Spleen (tissue), 11 donors: ENCODE results near the gene BLVRB. TPM values are rescaled to one million over a fixed set of nuclear protein-coding genes. Genes with fewer than 3 reads are reported as not detected.

Experiments used
- DNase-seq: peaks from one replicate; pipeline ENCODE4 v3.0.0-alpha.2; 2020
- H3K27ac ChIP-seq, 8 donors: fragments of 200-600 bp; sonication (generic) in 7 of 8; 1 replicate in 4 of 8; 2 replicates in 4 of 8; pipeline versions ENCODE4 v1.5.0 to v1.8.0; 2016 to 2021; ENCODE audit warnings: inconsistent platforms in 4 of 8, mild to moderate bottlenecking in 4 of 8, moderate library complexity in 1 of 8
- H3K27me3 ChIP-seq, 7 donors: fragments of 200-600 bp; sonication (generic) in 6 of 7; replicated peaks in 1 of 7; 1 replicate in 4 of 7; 2 replicates in 3 of 7; pipeline versions ENCODE4 v1.5.0 to v1.8.0; 2016 to 2021; ENCODE audit warnings: inconsistent platforms in 3 of 7, mild to moderate bottlenecking in 1 of 7
- H3K36me3 ChIP-seq, 6 donors: fragments of 200-600 bp; sonication (generic) in 5 of 6; 1 replicate in 4 of 6; 2 replicates in 2 of 6; pipeline versions ENCODE4 v1.5.0 to v1.8.0; 2016 to 2021; ENCODE audit warnings: inconsistent platforms in 2 of 6
- H3K4me1 ChIP-seq, 6 donors: fragments of 200-600 bp; sonication (generic) in 5 of 6; 1 replicate in 3 of 6; 2 replicates in 3 of 6; pipeline versions ENCODE4 v1.5.0 to v1.8.0; 2016 to 2021; ENCODE audit warnings: inconsistent platforms in 3 of 6
- H3K4me3 ChIP-seq, 8 donors: fragments of 200-600 bp; sonication (generic) in 7 of 8; 1 replicate in 4 of 8; 2 replicates in 4 of 8; pipeline versions ENCODE4 v1.5.0 to v1.8.0; 2016 to 2021; ENCODE audit warnings: inconsistent platforms in 4 of 8, mild to moderate bottlenecking in 4 of 8, moderate library complexity in 2 of 8
- H3K9me3 ChIP-seq, 8 donors: fragments of 200-600 bp; sonication (generic) in 7 of 8; 1 replicate in 4 of 8; 2 replicates in 4 of 8; pipeline versions ENCODE4 v1.5.0 to v1.8.0; 2016 to 2021; ENCODE audit warnings: inconsistent platforms in 4 of 8
- POLR2A ChIP-seq, 3 donors: fragments of 450-650 bp; IDR thresholded peaks; one replicate each; pipeline ENCODE4 v1.5.1; 2017; ENCODE audit warnings: antibody characterized with exemption in 3 of 3, mild to moderate bottlenecking in 1 of 3
- POLR2AphosphoS5 ChIP-seq, 3 donors: sonication (generic); formaldehyde crosslinking; IDR thresholded peaks; one replicate each; pipeline ENCODE4 v1.5.1; 2017; ENCODE audit warnings: antibody characterized with exemption in 3 of 3
- WGBS, 5 donors: extraction: QIAGEN DNeasy Blood & Tissue Kit in 3 of 5; methylation state at CpG; one replicate each; pipeline versions ENCODE4 v1.1.5 to v1.1.7; 2013 to 2018; 5-methylcytosine and 5-hydroxymethylcytosine counted together
- intact Hi-C: fragments of 100-400 bp; cut with DNase I; formaldehyde crosslinking; loops from one replicate; pipeline ENCODE4 v1.15.0; 2023; ENCODE audit warnings: low total_unique reads
- polyA plus RNA-seq, 3 donors: library from polyadenylated mRNA; stranded (reverse); fragments of 200-250 nt; gene quantifications; one replicate each; pipeline ENCODE4 v1.2.1, GENCODE V29; 2013
- small RNA-seq, 4 donors: library from RNA; depleted of rRNA; stranded (forward); fragments of <200 nt; gene quantifications; one replicate each; pipeline ENCODE3, GENCODE V24; 2016
- total RNA-seq, 7 donors: library from RNA; depleted of rRNA in 3 of 7; stranded (reverse); fragments of >200 nt in 3 of 7; fragmentation: NEBNext Ultra II Directional in 4 of 7; extraction: Animal tissue kit (Norgen Biotek cat#: 25700) in 4 of 7; gene quantifications; one replicate each; pipeline versions ENCODE4 v1.1.0 to v1.2.1, GENCODE V29; 2016 to 2021
- TF ChIP-seq, protein P1 (sequence below), 11 experiments: fragments of 200-600 bp in 7 of 11; fragments of 450-650 bp in 4 of 11; sonication (generic) in 4 of 11; IDR thresholded peaks in 8 of 11; conservative IDR thresholded peaks in 3 of 11; 1 replicate in 7 of 11; 2 replicates in 4 of 11; pipeline versions ENCODE4 v1.4.0 to v1.8.0; 2016 to 2021; ENCODE audit warnings: antibody characterized with exemption in 11 of 11, inconsistent platforms in 4 of 11, mild to moderate bottlenecking in 1 of 11
- donor health status: healthy with polysubstance abuse.
- donor health status: DM: no; HTN: no; CAD: no; lungs with moderate emphysema.
- donor health status: DM: no; HTN: no; CAD: no.
- donor health status: Bipolar disorder and iron deficiency.
- donor health status: healthy.
- donor health status: DM: no; HTN: no; CAD: no.
- donor health status: DM: yes; HTN: yes; CAD: no.

Gene BLVRB
- total and polyA plus RNA-seq, 10 donors, result 90.6 to 243 (median 178) TPM

DNA sequence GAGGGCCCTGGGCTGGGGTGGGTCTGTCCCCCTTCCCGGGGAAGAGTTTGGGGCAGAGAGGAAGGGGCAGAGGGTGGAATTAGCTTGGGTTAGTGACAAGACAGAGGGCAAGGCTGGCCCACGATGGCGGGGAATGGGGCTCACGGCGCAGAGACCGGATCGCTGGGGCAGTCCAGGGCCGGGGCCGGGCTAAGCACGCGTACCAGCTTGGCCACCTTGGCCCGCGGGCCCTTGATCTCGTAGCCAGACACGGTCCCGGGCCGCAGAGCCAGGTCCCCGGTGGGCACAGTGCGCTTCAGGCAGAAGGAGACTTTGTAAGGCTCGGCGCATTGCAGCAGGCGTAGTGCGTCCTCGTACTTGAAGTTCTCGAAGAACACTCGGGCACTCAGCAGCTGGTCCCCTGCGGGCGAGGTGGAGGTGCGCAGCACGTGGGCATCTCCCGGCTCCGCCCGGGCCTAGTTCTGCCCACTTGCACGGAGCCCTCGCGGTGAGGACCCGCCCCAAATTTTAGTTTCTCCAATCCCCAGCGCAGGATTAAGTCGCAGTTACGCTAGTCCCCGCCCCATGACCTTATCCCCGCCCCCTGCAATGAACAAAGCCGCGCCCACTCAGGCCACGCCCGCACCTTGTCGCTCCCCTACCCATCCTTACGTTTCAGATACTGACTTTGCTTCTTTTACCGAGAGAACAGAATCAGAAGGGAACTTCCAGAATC lies 67.0 kb downstream of the BLVRB start:
- Histone ChIP-seq H3K4me3 (peak overlapping the region in 1 of 8 donors; percentile 42), H3K36me3 (peaks cover 0 to 4% (median 0%) of the 10 kb centered on the region in 6 donors), H3K27ac (no peak overlapping the region), H3K4me1 (peaks cover 0 to 23% (median 11%) of the 10 kb centered on the region in 6 donors), H3K27me3 (peaks cover 0 to 9% (median 0%) of the 10 kb centered on the region in 7 donors), H3K9me3 (no peaks in the 10 kb centered on the region)
- DNase-seq, result no peak
- intact Hi-C loops, result no loop called here
- TF ChIP-seq, protein P1, sequence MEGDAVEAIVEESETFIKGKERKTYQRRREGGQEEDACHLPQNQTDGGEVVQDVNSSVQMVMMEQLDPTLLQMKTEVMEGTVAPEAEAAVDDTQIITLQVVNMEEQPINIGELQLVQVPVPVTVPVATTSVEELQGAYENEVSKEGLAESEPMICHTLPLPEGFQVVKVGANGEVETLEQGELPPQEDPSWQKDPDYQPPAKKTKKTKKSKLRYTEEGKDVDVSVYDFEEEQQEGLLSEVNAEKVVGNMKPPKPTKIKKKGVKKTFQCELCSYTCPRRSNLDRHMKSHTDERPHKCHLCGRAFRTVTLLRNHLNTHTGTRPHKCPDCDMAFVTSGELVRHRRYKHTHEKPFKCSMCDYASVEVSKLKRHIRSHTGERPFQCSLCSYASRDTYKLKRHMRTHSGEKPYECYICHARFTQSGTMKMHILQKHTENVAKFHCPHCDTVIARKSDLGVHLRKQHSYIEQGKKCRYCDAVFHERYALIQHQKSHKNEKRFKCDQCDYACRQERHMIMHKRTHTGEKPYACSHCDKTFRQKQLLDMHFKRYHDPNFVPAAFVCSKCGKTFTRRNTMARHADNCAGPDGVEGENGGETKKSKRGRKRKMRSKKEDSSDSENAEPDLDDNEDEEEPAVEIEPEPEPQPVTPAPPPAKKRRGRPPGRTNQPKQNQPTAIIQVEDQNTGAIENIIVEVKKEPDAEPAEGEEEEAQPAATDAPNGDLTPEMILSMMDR (IDR thresholded peaks at IDR 0.05 in 8 of 11, conservative IDR thresholded peaks at IDR 0.05 in 3 of 11), result no peak
- TF ChIP-seq POLR2AphosphoS5 (IDR thresholded peaks at IDR 0.05) (no peak), POLR2A (IDR thresholded peaks at IDR 0.05) (no peak)
- 42 to 52% (median 42%) methylated on average over 44 to 49 of the region's 49 CpGs for WGBS, 5 donors

Small RNA genes within 50 kb of the gene (small RNA-seq; reads per million reads assigned to genes)
- 0 reads per million in 4 donors for gene RF00017

Other genes starting within 250 kb of the BLVRB start
- gene TTC9B, start 247.4 kb downstream of the BLVRB start, total RNA-seq, result not detected
- gene TTC9B, start 247.4 kb downstream of the BLVRB start, polyA plus RNA-seq, result not detected
- under 1 TPM in 2 of 7 donors, not detected in 5; 0.43 to 0.47 TPM for gene CCNP, start 239.1 kb downstream of the BLVRB start, total RNA-seq
- gene CCNP, start 239.1 kb downstream of the BLVRB start, polyA plus RNA-seq, result under 1 TPM; 0.18 to 0.43 (median 0.26) TPM
- gene AKT2, start 180.4 kb downstream of the BLVRB start, total RNA-seq, result 100 to 1,000 TPM in 4 of 7 donors, 10 to 100 TPM in 3; 95.1 to 134 (median 112) TPM
- gene AKT2, start 180.4 kb downstream of the BLVRB start, polyA plus RNA-seq, result 10 to 100 TPM; 28.8 to 75.7 (median 37.1) TPM
- gene C19orf47, start 117.3 kb downstream of the BLVRB start, total RNA-seq, result 10 to 100 TPM; 10.2 to 21.9 (median 13.2) TPM
- 10 to 100 TPM in 1 of 3 donors, 1 to 10 TPM in 2; 8.2 to 14.7 (median 8.5) TPM for gene C19orf47, start 117.3 kb downstream of the BLVRB start, polyA plus RNA-seq
- 100 to 1,000 TPM; 187 to 589 (median 326) TPM for gene PLD3, start 117.0 kb downstream of the BLVRB start, total RNA-seq
- gene PLD3, start 117.0 kb downstream of the BLVRB start, polyA plus RNA-seq, result 100 to 1,000 TPM in 1 of 3 donors, 10 to 100 TPM in 2; 61.3 to 120 (median 81.6) TPM
- under 1 TPM in 1 of 7 donors, not detected in 6; 0.19 TPM for gene HIPK4, start 75.6 kb downstream of the BLVRB start, total RNA-seq
- under 1 TPM in 1 of 3 donors, not detected in 2; 0.08 TPM for gene HIPK4, start 75.6 kb downstream of the BLVRB start, polyA plus RNA-seq
- 1 to 10 TPM; 1.7 to 3.4 (median 3.0) TPM for gene PRX, start 52.4 kb downstream of the BLVRB start, total RNA-seq
- gene PRX, start 52.4 kb downstream of the BLVRB start, polyA plus RNA-seq, result 1 to 10 TPM in 1 of 3 donors, under 1 TPM in 2; 0.50 to 1.8 (median 0.56) TPM
- 10 to 100 TPM in 6 of 7 donors, 1 to 10 TPM in 1; 9.8 to 19.7 (median 13.2) TPM for gene SERTAD1, start 39.8 kb downstream of the BLVRB start, total RNA-seq
- 10 to 100 TPM in 1 of 3 donors, 1 to 10 TPM in 2; 8.5 to 14.9 (median 9.4) TPM for gene SERTAD1, start 39.8 kb downstream of the BLVRB start, polyA plus RNA-seq
- 10 to 100 TPM; 21.5 to 51.4 (median 30.9) TPM for gene SERTAD3, start 21.4 kb downstream of the BLVRB start, total RNA-seq
- gene SERTAD3, start 21.4 kb downstream of the BLVRB start, polyA plus RNA-seq, result 10 to 100 TPM; 21.8 to 32.6 (median 23.5) TPM
- 1 to 10 TPM in 3 of 7 donors, under 1 TPM in 4; 0.32 to 2.3 (median 0.85) TPM for gene SPTBN4, start 1.3 kb upstream of the BLVRB start, total RNA-seq
- gene SPTBN4, start 1.3 kb upstream of the BLVRB start, polyA plus RNA-seq, result under 1 TPM; 0.30 to 0.61 (median 0.35) TPM
- gene SHKBP1, start 111.1 kb upstream of the BLVRB start, total RNA-seq, result 100 to 1,000 TPM; 127 to 282 (median 151) TPM
- 100 to 1,000 TPM; 102 to 164 (median 152) TPM for gene SHKBP1, start 111.1 kb upstream of the BLVRB start, polyA plus RNA-seq
- 100 to 1,000 TPM in 6 of 7 donors, 10 to 100 TPM in 1; 66.0 to 197 (median 186) TPM for gene LTBP4, start 135.6 kb upstream of the BLVRB start, total RNA-seq
- gene LTBP4, start 135.6 kb upstream of the BLVRB start, polyA plus RNA-seq, result 100 to 1,000 TPM in 1 of 3 donors, 10 to 100 TPM in 2; 26.5 to 107 (median 34.3) TPM
- gene NUMBL, start 224.9 kb upstream of the BLVRB start, total RNA-seq, result 10 to 100 TPM; 12.1 to 27.4 (median 14.8) TPM
- gene NUMBL, start 224.9 kb upstream of the BLVRB start, polyA plus RNA-seq, result 10 to 100 TPM in 1 of 3 donors, 1 to 10 TPM in 2; 3.2 to 10.6 (median 3.5) TPM